Measurements from ENCODE around the gene NTM.

DNA sequence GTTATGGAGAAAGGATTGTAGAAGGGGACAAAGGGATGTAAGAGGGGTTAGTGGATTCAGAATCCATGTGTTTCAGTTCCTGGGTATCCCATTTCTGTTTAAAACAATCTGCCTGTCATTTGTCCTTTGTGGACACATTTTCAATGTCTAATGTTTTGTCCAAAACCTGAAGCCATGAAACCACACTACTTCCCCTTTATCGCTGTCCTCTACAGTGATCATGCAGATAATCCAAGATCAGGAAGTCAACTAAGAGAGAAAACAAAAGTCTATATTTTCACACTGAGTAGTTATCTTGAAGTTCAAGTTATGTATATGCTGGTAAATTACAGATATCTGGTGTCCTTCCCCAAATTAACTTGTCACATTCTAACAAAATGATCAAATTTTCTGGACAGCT, 457.0 kb downstream of the NTM start:
- TF ChIP-seq, protein P1, sequence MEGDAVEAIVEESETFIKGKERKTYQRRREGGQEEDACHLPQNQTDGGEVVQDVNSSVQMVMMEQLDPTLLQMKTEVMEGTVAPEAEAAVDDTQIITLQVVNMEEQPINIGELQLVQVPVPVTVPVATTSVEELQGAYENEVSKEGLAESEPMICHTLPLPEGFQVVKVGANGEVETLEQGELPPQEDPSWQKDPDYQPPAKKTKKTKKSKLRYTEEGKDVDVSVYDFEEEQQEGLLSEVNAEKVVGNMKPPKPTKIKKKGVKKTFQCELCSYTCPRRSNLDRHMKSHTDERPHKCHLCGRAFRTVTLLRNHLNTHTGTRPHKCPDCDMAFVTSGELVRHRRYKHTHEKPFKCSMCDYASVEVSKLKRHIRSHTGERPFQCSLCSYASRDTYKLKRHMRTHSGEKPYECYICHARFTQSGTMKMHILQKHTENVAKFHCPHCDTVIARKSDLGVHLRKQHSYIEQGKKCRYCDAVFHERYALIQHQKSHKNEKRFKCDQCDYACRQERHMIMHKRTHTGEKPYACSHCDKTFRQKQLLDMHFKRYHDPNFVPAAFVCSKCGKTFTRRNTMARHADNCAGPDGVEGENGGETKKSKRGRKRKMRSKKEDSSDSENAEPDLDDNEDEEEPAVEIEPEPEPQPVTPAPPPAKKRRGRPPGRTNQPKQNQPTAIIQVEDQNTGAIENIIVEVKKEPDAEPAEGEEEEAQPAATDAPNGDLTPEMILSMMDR (conservative IDR thresholded peaks at IDR 0.05 in 1 of 2, IDR thresholded peaks at IDR 0.05 in 1 of 2; ENCODE audit: low read depth in 1 of 2, low read length in 2 of 2) = no peak
- no peak for TF ChIP-seq EZH2 (IDR thresholded peaks at IDR 0.05; ENCODE audit: low read length, missing control alignments)
